RWPE1 (cell line): ENCODE data around the gene HOXD13.
A peak's percentile ranks its signal among the peaks of the same experiment; 100 is the strongest.

Experiments used
- CTCF ChIA-PET: fragments of 350-600 bp; sonication (Branson Sonifier 250); formaldehyde crosslinking; extraction: SDS; loops from one replicate; lab custom pipeline; 2021; lab: Yijun Ruan, JAX
- POLR2A ChIA-PET: fragments of 400-600 bp; formaldehyde crosslinking; extraction: SDS; loops from one replicate; lab custom pipeline; 2020; ENCODE audit warnings: antibody characterized with exemption; ENCODE audit not compliant: low non-redundant PET; lab: Yijun Ruan, JAX
- DNase-seq: peaks from one replicate; pipeline ENCODE4 v3.0.0; 2012; ENCODE audit warnings: low spot score
- H3K27ac ChIP-seq: fragments of 450-650 bp; 2 replicates; pipeline ENCODE4 v1.5.1; 2017
- TF ChIP-seq, protein P1 (sequence below): fragments of 450-650 bp; conservative IDR thresholded peaks from 2 replicates; pipeline ENCODE4 v1.5.1; 2017; ENCODE audit warnings: low read depth, mild to moderate bottlenecking

Gene HOXD13

DNA sequence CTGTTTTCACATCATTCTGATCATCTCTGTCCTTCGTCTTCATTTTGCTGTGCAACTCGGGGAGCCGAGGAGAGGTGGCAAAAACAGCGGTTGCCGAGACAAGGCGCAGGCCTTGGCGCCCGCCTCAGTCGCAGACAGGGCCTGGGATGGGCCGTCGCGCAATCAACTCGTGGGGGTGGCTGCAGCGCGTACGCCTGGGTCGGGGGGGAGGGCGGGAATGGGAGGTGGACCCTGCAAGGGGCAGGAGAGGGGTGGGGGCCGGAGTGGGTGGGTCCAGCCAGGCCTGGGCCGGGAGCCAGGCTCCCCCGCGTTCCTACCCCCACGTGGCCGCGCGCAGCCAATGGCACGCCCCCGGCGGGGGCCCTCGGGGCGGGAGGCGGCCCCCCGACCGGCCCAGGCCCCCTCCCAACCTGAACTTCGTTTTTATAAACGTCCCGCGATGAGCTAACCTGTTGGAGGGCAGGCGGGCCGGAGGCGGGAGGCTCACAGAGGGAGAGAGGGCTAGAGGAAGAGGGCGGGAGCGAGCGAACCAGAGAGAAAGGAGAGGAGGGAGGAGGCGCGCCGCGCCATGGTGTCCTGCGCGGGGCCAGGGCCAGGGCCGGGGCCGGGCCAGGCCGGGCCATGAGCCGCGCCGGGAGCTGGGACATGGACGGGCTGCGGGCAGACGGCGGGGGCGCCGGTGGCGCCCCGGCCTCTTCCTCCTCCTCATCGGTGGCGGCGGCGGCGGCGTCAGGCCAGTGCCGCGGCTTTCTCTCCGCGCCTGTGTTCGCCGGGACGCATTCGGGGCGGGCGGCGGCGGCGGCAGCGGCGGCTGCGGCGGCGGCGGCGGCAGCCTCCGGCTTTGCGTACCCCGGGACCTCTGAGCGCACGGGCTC is at the start of gene HOXD13:
TSS of gene HOXD13 (plus strand) at position 452 of the 875 bp plus-strand sequence. CDS start at position 622, 170 bp downstream.
- peak within 1 kb of the TSS; percentile 70 for H3K27ac ChIP-seq
- TF ChIP-seq, protein P1, sequence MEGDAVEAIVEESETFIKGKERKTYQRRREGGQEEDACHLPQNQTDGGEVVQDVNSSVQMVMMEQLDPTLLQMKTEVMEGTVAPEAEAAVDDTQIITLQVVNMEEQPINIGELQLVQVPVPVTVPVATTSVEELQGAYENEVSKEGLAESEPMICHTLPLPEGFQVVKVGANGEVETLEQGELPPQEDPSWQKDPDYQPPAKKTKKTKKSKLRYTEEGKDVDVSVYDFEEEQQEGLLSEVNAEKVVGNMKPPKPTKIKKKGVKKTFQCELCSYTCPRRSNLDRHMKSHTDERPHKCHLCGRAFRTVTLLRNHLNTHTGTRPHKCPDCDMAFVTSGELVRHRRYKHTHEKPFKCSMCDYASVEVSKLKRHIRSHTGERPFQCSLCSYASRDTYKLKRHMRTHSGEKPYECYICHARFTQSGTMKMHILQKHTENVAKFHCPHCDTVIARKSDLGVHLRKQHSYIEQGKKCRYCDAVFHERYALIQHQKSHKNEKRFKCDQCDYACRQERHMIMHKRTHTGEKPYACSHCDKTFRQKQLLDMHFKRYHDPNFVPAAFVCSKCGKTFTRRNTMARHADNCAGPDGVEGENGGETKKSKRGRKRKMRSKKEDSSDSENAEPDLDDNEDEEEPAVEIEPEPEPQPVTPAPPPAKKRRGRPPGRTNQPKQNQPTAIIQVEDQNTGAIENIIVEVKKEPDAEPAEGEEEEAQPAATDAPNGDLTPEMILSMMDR, result no peak
- DNase-seq, result no peak
- ChIA-PET CTCF (interaction anchor here (0.6 to 1.3 kb wide), 6 partner anchors 12 to 889 kb away, joined by 3 to 7 read pairs (median 3); no protein-coding TSS in a partner anchor), POLR2A (no interaction called here)

DNA sequence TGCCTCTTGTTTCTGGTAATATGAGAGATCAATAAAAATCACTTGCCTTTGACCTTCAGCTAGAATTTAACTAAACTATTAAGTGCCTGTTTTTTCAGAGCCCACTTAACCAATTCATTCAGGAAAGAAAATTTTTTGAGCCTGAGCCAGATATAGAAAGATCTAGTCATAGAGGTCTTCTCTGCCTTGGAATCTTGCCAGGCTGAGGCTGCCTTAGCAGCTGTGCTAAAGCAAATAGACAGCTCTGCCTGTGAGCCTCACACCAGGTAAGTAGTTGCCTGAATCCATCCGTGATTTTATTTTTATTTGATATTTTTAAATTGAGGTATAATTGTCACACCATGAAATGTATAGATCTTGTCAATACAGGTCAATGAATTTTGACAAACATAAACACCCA is 36.1 kb upstream of the HOXD13 start:
- no peak for DNase-seq

DNA sequence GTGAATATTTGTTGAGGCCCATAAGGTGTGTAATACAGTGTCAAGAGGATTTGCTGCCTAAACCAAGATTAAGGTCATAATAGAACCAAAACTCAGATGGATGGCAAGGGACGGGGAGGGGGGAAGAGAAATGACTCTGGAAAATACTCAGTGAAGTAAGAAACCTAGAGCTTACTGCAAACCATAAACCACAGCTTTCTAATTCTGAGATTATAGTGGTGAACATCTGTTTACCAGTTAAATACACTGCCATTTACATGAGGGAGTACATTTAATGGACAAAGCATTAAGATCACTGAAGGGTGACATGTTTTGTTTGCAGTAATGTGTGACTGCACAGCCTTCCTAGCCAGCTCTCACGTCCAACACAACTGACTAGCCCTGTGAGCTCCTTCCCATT is 28.6 kb upstream of the HOXD13 start:
- TF ChIP-seq, protein P1, result no peak
- ChIA-PET CTCF (no interaction called here), POLR2A (no interaction called here)
- H3K27ac ChIP-seq, result no peak overlapping the region
- no peak for DNase-seq

More for the DNA sequence above, 36.1 kb upstream of the HOXD13 start:
- CTCF ChIA-PET, result no interaction called here
- TF ChIP-seq, protein P1, result no peak
- POLR2A ChIA-PET, result no interaction called here
- no peak overlapping the region for H3K27ac ChIP-seq

DNA sequence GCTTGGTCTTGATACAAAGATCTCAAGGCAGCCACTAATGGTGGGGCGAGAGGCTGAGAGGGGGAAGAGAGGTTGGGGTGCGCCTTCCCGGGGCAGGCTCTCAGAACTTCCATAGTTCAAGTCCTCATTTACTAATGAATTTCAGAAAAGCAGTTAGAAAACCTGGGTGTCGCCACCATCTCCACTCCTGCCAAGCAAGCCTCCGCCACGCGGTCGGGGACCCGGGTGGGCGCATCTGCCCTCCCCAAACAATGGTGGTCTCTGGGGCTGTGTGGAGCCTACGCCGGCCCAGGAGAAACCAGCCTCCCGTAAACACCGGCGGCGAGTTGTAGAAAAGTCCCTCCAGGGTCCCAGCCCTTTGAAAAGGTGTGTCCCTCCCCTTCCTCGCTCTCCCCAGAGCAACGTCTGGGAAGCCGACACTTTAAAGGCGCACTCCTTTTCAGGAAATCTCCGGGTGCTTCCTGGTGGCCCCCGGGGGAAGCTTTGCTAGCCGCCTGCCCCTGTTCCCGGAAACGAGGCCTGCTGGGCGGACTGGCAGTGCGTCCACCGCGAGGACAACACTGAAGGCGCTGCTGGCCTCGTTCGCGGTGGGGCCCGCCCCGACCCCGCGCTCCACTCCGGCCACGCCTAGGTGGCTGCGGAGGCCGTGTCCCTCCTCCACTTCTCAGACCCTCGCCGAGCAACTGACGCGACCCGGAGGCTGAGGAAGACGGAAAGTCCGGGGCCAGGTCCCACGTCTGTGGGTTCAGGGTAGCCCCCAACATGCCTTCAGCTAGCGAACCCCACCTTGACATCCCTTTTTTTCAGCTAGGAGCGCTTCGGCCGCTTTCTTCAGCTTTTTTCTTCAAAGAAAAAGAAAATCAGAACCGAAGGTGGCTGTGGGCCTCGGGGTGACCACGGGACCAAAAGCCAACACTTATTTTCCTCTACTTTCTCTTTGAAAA is 25.6 kb upstream of the HOXD13 start:
- CTCF ChIA-PET, result no interaction called here
- no peak for DNase-seq
- TF ChIP-seq, protein P1, result no peak
- no peak overlapping the region for H3K27ac ChIP-seq
- POLR2A ChIA-PET, result no interaction called here

DNA sequence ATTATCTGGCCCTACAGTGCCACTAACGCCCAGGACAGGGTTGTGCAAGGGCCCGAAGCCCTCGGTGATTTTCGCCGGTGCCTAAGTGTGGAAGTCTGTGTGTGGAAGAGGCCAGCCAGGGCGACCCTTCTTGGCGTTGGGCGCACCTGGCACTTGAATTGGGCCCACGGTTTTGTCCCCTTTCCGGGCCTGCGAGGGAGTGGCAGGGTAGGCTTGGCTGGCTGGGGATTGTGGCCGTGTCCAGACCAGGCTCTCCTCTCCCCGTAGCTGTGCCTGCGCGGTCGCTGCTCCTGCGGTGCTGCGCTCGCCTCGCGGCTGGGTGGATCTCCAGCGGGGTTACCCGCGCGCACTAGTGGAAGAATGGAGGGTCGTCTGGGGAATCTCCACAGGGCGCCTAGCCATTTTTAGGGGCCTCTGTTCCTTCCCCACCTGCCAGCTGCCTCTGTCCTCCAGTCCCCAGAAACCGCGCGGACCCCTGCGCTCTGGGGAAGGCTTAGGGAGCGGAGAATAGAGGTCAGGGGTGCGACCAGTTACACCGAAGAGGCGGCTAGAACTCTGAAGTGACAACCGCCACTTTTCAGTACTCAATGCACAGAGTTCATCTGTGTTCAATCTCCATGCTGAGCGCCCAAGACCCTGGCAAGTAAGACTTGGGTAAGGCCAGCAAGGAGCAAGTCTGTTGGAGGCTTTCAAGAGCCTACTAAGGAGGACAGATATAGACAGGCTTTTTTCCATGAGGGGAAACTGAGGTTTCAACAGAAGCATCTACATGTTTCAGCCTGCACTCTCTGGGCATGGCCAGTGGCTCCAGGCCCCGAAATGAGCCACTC is 24.7 kb upstream of the HOXD13 start:
- ChIA-PET POLR2A (no interaction called here), CTCF (no interaction called here)
- no peak for DNase-seq
- TF ChIP-seq, protein P1, result no peak
- no peak overlapping the region for H3K27ac ChIP-seq
